NOMO-1 treated with dmso at 0.1 percent for 144 hours (cell line): ENCODE data around the gene ST3GAL3.
"Not testable (repeated sequence)": the region's sequence is repeated elsewhere in the genome, so short reads cannot be mapped to it uniquely, and the experiment has no call there.

Experiments
- DNase-seq: peaks from one replicate; lab custom pipeline; 2025; ENCODE audit not compliant: unreplicated experiment; lab: John Stamatoyannopoulos, UW

ST3GAL3 gene

DNA sequence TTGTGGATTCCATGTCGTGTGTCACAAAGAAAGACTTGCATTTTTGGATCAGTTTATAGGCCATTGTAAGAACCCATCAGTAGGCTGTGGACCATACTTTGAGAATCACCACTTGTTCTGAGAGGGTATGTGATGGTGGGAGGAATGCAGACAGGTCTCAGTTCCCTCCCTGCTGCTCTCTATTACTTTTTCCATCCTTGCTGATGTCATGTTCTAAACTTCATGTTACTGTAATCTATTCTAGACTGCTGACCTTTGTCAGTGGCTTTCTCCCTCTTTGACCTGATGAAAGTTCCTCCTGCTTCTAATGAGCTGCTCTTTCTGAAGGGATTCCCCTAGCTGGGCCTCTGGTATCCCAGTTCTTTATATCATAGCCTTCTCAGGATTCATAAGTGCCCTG, 46.1 kb downstream of the ST3GAL3 start:
- DNase-seq = no peak

DNA sequence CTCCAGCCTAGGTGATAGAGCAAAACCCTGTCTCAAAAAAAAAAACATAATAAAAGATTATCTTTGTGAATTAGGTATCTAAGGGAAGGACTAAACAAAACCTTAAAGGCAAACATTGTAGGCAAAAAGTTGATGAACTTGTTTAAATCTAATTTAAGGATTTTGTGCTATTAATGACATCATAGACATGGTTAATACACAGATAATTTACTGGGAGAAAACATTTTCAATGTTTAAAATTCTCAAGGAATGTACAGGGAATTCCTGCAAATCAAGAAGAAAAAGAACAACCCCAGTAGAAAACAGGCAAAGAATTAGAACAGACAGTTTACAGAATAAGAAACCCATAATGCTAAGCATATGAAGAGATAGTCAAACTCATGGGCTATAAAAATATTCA, 47.6 kb downstream of the ST3GAL3 start:
- no peak for DNase-seq

DNA sequence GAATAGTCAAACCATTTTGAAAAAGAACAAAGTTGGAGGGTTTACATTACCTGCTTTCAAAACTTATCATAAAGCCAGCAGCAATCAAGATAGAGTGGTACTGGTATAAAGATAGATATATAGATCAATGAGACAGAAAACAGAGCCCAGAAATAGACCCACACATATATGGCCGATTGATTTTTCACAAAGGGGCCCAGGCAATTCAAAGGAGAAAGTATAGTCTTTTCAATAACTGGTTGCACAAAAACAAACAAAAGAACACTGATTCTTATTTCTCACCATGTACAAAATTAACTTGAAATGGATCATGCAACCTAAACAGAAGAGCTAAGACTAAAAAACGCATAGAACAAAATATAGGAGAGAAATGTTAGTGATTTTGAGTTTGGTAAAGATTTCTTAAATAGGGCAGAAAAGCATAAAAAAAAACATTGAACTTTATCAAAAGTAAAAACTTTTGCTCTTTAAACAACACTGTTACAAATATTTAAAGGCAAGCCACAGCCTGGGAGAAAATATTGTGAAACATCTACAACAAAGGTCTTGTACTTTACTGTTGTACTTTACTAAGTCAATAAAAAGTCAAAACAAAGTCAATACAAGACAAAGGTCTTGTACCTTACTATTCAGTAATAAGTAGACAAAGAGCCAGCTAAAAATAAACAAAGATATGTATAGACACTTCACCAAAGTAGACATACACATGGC, 50.2 kb downstream of the ST3GAL3 start:
- DNase-seq = no peak

DNA sequence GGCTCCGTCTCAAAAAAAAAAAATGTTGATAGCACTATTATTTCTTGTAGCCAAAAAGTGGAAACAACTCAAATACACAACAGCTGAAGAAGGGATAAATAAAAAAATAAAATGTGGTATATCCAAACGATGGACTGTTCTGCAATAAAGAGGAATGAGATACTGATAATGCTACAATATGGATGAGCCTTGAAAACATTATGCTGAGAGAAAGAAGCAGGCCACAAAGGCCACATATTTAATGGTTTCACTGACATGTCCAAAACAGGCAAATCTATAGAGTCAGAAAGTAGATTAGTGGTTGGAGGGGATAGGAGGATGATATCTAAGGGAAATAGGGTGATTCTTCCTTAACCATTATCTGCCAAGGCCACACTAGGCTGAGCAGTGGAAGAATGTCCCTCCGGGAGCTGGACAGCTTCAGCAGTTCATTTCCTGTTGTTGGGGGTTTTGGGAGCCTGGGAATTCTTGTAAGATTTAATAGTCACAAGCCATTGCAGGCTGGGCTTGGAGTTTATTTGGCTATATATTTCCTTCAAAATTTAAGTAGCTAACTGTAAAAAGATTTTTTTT, 53.5 kb downstream of the ST3GAL3 start:
- no peak for DNase-seq

DNA sequence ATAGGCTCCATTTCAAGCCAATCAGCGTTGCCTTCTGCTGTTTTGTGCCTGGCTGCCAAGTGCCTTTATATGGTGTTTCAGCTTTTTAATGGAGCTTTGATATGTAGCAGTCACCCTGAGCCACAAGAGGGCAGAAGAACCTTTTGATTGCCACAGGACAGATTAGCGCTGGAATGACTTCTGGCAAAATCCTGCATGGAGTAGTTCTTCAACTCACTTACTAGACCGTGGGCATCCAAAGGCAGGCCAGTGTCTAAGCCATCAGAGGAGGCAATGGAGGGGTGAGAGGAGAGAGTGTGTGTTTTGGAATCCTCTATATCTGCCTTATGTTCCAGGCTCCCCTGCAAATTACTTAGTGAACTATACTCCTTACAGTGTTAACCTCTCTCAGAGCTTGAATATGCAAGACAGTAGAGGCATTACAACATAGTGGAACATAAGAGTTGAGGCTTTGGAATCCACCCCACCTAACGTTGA, 56.2 kb downstream of the ST3GAL3 start:
- peak; percentile 71 for DNase-seq

GRCh38 chr1:43764581-43764980, 57.2 kb downstream of the ST3GAL3 start:
- DNase-seq = no peak

- peak; percentile 51 for DNase-seq
Measured at GRCh38 chr1:43766086-43766784, 58.9 kb downstream of the ST3GAL3 start.

- peak; percentile 51 for DNase-seq
Measured at GRCh38 chr1:43766818-43767525, 59.6 kb downstream of the ST3GAL3 start.

DNA sequence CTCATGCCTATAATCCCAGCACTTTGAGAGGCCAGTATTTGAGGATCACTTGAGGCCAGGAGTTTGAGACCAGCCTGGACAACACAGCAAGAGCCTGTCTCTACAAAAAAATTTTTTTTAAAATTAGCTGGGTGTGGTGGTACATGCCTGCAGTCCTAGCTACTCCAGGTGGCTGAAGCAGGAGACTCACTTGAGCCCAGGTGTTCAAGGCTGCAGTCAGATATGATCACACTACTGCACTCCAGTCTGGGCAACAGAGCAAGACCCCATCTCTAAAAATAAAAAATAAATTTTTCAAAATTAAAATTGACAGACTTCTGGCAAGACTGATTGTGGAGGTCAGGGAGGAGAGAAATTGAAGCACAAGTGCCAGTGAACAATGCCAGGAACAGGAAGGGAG, 60.8 kb downstream of the ST3GAL3 start:
- no peak for DNase-seq

- no peak for DNase-seq
Measured at GRCh38 chr1:43769350-43769908, 62.1 kb downstream of the ST3GAL3 start.

DNA sequence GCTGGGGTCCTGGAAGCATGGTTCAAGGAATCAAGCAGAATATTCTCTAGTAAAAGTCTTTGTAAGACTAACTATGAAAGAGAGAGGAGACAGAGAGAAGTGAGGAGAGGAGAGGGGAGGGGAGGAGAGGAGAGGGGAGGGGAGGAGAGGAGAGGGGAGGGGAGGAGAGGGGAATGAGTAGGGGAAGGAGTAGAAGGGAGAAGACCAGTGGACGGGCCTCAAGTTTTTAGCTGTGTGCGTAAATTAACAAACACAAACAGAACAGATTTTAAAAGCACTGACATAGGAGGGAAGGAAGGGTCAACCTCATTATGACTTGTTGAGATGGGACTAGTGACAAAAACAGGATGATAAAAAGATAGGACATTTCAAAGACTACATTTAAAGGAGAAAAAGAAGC, 62.8 kb downstream of the ST3GAL3 start:
- no peak for DNase-seq

GRCh38 chr1:43772978-43773377, 65.6 kb downstream of the ST3GAL3 start:
- peak; percentile 50 for DNase-seq

GRCh38 chr1:43773821-43774220, 66.5 kb downstream of the ST3GAL3 start:
- no peak for DNase-seq

- peak; percentile 36 for DNase-seq
Measured at GRCh38 chr1:43774359-43774758, 67.0 kb downstream of the ST3GAL3 start.

DNA sequence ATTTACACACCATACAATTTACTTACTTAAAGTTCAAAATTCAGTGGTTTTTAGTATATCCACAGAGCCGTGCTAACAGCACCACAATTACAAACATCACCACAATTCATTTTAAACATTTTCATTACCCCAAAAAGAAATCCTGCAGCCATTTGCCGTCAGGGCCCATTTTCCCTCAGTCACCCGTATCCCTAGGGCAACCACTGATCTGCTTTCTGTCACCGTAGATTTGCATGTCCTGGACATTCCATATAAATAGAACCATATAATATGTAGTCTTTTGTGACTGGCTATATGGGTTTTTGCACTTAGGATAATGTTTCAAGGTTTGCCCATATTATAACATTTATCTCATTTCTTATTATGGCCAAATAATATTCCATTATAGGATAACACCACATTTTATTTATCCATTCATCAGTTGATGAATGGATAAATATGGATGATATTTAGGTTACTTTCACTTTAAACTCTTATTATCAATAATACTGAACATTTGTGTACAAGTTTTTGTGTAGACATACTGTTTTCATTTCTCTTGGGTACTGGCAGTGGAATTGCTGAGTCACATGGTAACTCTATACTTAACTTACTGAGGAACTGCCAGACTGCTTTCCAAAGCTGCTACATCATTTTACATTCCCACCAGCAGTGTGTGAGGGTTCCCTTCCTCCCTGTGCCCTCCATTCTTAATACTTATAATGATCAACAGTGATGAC, 68.9 kb downstream of the ST3GAL3 start:
- no peak for DNase-seq

- DNase-seq = not testable (repeated sequence)
Measured at GRCh38 chr1:43777916-43778315, 70.6 kb downstream of the ST3GAL3 start.

DNA sequence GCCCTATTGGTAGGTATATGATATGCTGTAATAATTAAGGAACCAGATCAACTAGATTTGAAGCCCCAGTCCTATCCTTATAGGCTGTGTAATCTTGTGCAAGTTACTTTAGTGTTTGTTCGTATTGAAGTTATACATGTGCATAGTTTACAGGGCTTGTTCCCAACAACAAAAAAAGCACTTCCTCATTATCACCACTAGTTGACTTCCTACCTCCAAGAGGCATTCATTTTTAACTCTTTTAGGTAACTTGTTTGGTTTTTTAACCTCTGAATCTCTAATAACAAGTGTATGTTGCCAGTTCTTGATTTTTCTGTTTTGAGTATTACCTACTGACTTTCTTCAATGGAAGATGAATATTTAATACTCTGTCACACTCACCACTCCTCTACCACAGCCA, 71.9 kb downstream of the ST3GAL3 start:
- peak; percentile 6 for DNase-seq

- no peak for DNase-seq
Measured at GRCh38 chr1:43779805-43780403, 72.6 kb downstream of the ST3GAL3 start.

- DNase-seq = peak; percentile 78
Measured at GRCh38 chr1:43781574-43781973, 74.2 kb downstream of the ST3GAL3 start.

DNA sequence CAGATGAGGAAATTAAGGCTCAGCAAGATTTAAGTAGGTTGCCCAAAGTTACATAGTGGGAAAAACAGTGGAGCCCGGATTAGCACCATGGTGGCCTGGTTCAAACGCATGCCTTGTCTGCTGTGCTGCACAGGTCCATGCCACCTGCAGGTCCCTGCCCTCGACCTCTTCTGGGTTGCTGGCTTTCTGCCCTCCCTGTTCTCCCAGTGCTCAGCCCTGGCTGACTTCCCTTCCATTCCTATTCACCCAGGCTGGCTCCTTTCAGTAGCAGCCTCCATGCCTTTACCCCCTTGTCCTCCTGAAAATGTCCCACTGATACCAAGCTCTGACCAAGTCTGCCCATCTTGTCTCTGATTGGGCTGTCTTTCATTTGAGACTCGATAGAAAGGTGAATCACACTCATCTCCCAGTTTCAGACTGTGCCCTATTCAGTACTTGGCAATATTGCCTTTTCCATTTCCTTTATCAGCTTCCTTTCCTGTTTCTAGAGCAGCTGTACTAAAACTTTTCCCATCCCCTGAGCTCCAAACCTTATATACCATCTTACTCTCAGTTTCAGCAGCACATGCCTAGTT, 75.8 kb downstream of the ST3GAL3 start:
- no peak for DNase-seq
